OCI-LY7 (cell line): Measurements from ENCODE around the gene OLFML2B.

ENCODE experiments used
- EZH2phosphoT487 ChIP-seq: fragments of 200-600 bp; sonication (generic); IDR thresholded peaks from 2 replicates; pipeline ENCODE4 v1.6.1; 2018; ENCODE audit warnings: low read depth, borderline replicate concordance, mild to moderate bottlenecking, mixed run types, antibody characterized with exemption, low read length, moderate library complexity, mixed read lengths
- TF ChIP-seq, protein P1 (sequence below): fragments of 200-600 bp; sonication (generic); conservative IDR thresholded peaks from 2 replicates; pipeline ENCODE4 v1.5.1; 2014; ENCODE audit warnings: mild to moderate bottlenecking, antibody characterized with exemption, low read length, moderate library complexity, mixed read lengths

DNA sequence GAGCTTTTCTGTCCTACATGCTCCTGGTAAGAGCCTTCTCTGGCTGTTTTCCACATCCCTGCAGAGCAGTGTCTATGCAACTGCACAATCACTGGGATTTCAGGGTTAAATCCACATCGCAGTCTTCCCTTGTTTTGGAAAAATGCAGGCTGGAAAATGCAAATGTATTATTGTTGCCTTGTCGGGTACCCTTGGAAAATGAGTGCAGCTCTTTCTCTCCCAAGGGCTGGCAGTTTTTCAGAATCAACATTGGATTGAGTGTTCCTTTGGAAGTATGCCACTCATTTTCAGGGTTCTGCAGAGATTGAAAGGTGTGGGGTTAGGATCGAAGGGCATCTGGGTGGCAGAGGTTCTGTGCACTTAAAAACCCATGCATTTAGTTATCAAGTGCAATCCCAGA, 49.1 kb upstream of the OLFML2B start:
- TF ChIP-seq, protein P1, sequence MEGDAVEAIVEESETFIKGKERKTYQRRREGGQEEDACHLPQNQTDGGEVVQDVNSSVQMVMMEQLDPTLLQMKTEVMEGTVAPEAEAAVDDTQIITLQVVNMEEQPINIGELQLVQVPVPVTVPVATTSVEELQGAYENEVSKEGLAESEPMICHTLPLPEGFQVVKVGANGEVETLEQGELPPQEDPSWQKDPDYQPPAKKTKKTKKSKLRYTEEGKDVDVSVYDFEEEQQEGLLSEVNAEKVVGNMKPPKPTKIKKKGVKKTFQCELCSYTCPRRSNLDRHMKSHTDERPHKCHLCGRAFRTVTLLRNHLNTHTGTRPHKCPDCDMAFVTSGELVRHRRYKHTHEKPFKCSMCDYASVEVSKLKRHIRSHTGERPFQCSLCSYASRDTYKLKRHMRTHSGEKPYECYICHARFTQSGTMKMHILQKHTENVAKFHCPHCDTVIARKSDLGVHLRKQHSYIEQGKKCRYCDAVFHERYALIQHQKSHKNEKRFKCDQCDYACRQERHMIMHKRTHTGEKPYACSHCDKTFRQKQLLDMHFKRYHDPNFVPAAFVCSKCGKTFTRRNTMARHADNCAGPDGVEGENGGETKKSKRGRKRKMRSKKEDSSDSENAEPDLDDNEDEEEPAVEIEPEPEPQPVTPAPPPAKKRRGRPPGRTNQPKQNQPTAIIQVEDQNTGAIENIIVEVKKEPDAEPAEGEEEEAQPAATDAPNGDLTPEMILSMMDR = no peak
- no peak for TF ChIP-seq EZH2phosphoT487
